ENCODE results near the gene PRMT3.

- TF ChIP-seq CREB1 (IDR thresholded peaks at IDR 0.05) (no peak), CREB1 (CRISPR knock-in tag; IDR thresholded peaks at IDR 0.05) (no peak), ZBTB44 (CRISPR knock-in tag; IDR thresholded peaks at IDR 0.05) (no peak), FOXO4 (CRISPR knock-in tag; conservative IDR thresholded peaks at IDR 0.05) (no peak), MIER3 (CRISPR knock-in tag; IDR thresholded peaks at IDR 0.05; ENCODE audit: borderline replicate concordance) (no peak), CBX5 (CRISPR knock-in tag; IDR thresholded peaks at IDR 0.05; ENCODE audit: borderline replicate concordance) (no peak)
- TF ChIP-seq, protein P1, sequence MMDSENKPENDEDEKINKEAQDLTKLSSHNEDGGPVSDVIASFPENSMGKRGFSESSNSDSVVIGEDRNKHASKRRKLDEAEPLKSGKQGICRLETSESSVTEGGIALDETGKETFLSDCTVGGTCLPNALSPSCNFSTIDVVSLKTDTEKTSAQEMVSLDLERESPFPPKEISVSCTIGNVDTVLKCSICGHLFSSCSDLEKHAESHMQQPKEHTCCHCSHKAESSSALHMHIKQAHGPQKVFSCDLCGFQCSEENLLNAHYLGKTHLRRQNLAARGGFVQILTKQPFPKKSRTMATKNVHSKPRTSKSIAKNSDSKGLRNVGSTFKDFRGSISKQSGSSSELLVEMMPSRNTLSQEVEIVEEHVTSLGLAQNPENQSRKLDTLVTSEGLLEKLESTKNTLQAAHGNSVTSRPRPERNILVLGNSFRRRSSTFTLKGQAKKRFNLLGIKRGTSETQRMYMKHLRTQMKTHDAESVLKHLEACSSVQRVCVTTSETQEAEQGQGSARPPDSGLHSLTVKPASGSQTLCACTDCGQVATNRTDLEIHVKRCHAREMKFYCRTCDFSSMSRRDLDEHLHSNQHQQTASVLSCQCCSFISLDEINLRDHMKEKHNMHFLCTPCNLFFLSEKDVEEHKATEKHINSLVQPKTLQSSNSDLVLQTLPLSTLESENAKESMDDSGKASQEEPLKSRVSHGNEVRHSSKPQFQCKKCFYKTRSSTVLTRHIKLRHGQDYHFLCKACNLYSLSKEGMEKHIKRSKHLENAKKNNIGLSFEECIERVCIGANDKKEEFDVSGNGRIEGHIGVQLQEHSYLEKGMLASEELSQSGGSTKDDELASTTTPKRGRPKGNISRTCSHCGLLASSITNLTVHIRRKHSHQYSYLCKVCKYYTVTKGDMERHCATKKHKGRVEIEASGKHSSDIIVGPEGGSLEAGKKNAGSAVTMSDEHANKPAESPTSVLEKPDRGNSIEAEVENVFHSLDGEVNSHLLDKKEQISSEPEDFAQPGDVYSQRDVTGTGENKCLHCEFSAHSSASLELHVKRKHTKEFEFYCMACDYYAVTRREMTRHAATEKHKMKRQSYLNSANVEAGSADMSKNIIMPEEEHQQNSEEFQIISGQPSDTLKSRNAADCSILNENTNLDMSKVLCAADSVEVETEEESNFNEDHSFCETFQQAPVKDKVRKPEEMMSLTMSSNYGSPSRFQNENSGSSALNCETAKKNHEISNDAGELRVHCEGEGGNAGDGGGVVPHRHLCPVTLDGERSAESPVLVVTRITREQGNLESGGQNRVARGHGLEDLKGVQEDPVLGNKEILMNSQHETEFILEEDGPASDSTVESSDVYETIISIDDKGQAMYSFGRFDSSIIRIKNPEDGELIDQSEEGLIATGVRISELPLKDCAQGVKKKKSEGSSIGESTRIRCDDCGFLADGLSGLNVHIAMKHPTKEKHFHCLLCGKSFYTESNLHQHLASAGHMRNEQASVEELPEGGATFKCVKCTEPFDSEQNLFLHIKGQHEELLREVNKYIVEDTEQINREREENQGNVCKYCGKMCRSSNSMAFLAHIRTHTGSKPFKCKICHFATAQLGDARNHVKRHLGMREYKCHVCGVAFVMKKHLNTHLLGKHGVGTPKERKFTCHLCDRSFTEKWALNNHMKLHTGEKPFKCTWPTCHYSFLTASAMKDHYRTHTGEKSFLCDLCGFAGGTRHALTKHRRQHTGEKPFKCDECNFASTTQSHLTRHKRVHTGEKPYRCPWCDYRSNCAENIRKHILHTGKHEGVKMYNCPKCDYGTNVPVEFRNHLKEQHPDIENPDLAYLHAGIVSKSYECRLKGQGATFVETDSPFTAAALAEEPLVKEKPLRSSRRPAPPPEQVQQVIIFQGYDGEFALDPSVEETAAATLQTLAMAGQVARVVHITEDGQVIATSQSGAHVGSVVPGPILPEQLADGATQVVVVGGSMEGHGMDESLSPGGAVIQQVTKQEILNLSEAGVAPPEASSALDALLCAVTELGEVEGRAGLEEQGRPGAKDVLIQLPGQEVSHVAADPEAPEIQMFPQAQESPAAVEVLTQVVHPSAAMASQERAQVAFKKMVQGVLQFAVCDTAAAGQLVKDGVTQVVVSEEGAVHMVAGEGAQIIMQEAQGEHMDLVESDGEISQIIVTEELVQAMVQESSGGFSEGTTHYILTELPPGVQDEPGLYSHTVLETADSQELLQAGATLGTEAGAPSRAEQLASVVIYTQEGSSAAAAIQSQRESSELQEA (CRISPR knock-in tag; IDR thresholded peaks at IDR 0.05; ENCODE audit: not compliant biosample characterization): no peak
Observed at GRCh38 chr11:20489948-20490347, 102.4 kb downstream of the PRMT3 start.
